Suprapubic skin (tissue), 3 donors: ENCODE results near the gene PSTPIP2.
"Not testable (repeated sequence)": the region's sequence is repeated elsewhere in the genome, so short reads cannot be mapped to it uniquely, and the experiment has no call there.

ENCODE experiments used
- CTCF ChIP-seq, 2 donors: fragments of 200-600 bp in 1 of 2; fragments of 450-650 bp in 1 of 2; sonication (generic) in 1 of 2; IDR thresholded peaks; one replicate each; pipeline ENCODE4 v1.5.1; 2016 to 2019; ENCODE audit warnings: antibody characterized with exemption in 2 of 2, mild to moderate bottlenecking in 1 of 2, moderate library complexity in 1 of 2
- EP300 ChIP-seq: sonication (generic); formaldehyde crosslinking; IDR thresholded peaks from one replicate; pipeline ENCODE4 v1.6.1; 2017; ENCODE audit warnings: antibody characterized with exemption
- POLR2A ChIP-seq, 2 donors: fragments of 450-650 bp; IDR thresholded peaks; one replicate each; pipeline ENCODE4 v1.6.1; 2017; ENCODE audit warnings: antibody characterized with exemption in 2 of 2, mild to moderate bottlenecking in 2 of 2, moderate library complexity in 2 of 2

GRCh38 chr18:45992527-45992926 lies 79.5 kb downstream of the PSTPIP2 start:
- not testable (repeated sequence) for TF ChIP-seq CTCF (IDR thresholded peaks at IDR 0.05); POLR2A (IDR thresholded peaks at IDR 0.05); EP300
